DOHH2 (cell line): ENCODE results near the gene LHB.

Experiments
- EZH2phosphoT487 ChIP-seq: fragments of 200-600 bp; sonication (generic); IDR thresholded peaks from 2 replicates; pipeline ENCODE4 v1.6.1; 2017; ENCODE audit warnings: borderline replicate concordance, mild to moderate bottlenecking, antibody characterized with exemption, low read length, moderate library complexity, mixed read lengths
- TF ChIP-seq, protein P1 (sequence below): fragments of 200-600 bp; sonication (generic); IDR thresholded peaks from one replicate; pipeline ENCODE4 v1.5.1; 2014; ENCODE audit warnings: antibody characterized with exemption, mild to moderate bottlenecking, low read depth, low read length; ENCODE audit not compliant: poor library complexity, severe bottlenecking

GRCh38 chr19:48991873-48992580, 24.9 kb downstream of the LHB start:
- TF ChIP-seq, protein P1, sequence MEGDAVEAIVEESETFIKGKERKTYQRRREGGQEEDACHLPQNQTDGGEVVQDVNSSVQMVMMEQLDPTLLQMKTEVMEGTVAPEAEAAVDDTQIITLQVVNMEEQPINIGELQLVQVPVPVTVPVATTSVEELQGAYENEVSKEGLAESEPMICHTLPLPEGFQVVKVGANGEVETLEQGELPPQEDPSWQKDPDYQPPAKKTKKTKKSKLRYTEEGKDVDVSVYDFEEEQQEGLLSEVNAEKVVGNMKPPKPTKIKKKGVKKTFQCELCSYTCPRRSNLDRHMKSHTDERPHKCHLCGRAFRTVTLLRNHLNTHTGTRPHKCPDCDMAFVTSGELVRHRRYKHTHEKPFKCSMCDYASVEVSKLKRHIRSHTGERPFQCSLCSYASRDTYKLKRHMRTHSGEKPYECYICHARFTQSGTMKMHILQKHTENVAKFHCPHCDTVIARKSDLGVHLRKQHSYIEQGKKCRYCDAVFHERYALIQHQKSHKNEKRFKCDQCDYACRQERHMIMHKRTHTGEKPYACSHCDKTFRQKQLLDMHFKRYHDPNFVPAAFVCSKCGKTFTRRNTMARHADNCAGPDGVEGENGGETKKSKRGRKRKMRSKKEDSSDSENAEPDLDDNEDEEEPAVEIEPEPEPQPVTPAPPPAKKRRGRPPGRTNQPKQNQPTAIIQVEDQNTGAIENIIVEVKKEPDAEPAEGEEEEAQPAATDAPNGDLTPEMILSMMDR, result no peak
- no peak for TF ChIP-seq EZH2phosphoT487
